ENCODE results near the gene REC8. TPM values are rescaled to one million over a fixed set of nuclear protein-coding genes. Genes with fewer than 3 reads are reported as not detected.

The REC8 gene
- total RNA-seq, 1 experiment from 2014 or later, result 7.6 TPM

DNA sequence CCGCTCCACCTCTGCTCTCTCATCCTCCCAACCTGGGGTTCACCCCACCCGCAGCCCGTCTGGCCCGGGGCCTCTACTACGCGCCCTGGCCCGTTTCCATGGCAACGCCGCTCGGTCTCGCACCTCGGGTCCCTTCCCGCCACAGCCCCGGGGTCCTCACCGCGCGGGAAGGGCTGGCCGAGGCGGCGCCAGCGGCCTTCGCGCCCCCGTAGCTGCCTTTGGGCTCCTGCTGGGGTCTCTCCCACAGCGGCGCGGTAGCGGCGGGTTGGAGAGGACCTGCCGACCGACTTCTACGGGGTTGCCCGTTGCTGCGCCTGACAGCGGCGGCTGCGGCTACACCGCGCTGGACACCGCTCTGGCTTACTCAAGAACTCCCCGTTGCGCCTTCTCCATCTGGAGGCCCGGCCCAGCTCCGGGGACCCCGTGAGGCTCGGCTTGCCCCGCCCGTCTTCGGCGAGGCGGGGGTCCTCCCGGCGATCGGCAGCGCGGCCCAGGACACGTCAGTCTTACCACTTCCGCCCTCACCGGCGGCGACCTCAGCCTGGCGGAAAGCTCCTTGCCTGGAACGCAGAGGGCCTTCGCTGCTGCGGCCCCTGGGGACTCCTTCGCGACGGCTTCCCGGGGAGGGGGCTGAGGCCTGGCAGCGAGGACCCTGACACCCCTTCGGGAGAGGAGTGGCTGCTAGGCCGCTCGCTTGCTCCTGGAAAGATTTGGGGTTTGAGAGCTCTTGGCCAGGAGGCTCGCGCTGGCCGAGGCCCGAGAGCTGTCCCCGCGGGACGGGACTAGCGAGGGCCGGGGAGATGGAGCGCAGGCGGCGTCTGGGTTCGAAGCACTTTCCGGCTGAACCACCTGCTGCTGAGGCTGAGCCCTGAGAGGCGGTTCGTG, 23.5 kb downstream of the REC8 start, which contains the start of gene TM9SF1:
TM9SF1 (minus strand) TSS at position 256 of the 885 bp plus-strand sequence. CDS start 422 bp downstream, outside the sequence.
- H3K4me1 ChIP-seq (ENCODE audit: control insufficient read depth in 1 of 2, insufficient read depth in 2 of 2, low read length in 2 of 2), result peaks cover 14 to 26% of the 10 kb centered on the region in 2 experiments
- intact Hi-C loops (cut with micrococcal nuclease), result no loop called here
- DNase-seq (ENCODE audit: low read depth, low spot score) (peak; percentile 57), ATAC-seq (peak; percentile 91)
- peak within 1 kb of the TSS; percentile 84 for H3K4me2 ChIP-seq (ENCODE audit: low read length)
- TF ChIP-seq EGR1 (IDR thresholded peaks at IDR 0.05; ENCODE audit: low read depth) (no peak), POLR2A (IDR thresholded peaks at IDR 0.05; ENCODE audit: borderline replicate concordance, extremely low read depth, insufficient read depth, insufficient read length) (no peak), ELF1 (IDR thresholded peaks at IDR 0.05; ENCODE audit: borderline replicate concordance, low read depth) (peak; percentile 99), MAX (IDR thresholded peaks at IDR 0.05) (peak; percentile 94), JUND (IDR thresholded peaks at IDR 0.05) (0 out of 2 replicates have a peak, but pooled peaks have one; percentile 24), SIN3A (IDR thresholded peaks at IDR 0.05; ENCODE audit: low read depth) (peak; percentile 76), EZH2phosphoT487 (IDR thresholded peaks at IDR 0.05; ENCODE audit: borderline replicate concordance) (no peak), ZFX (IDR thresholded peaks at IDR 0.05) (peak; percentile 94), POLR2AphosphoS5 (IDR thresholded peaks at IDR 0.05; ENCODE audit: low read depth, low read length) (peak; percentile 78), FOSL1 (IDR thresholded peaks at IDR 0.05; ENCODE audit: low read depth) (peak; percentile 15; the same call in 1 of the 2 replicates)
- TF ChIP-seq, protein P1, sequence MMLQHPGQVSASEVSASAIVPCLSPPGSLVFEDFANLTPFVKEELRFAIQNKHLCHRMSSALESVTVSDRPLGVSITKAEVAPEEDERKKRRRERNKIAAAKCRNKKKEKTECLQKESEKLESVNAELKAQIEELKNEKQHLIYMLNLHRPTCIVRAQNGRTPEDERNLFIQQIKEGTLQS (IDR thresholded peaks at IDR 0.05), result no peak
- H3K79me2 ChIP-seq (ENCODE audit: insufficient read depth, low read length), result peaks cover 33% of the 10 kb centered on the region
- peak within 1 kb of the TSS; percentile 91 for H3K9ac ChIP-seq (ENCODE audit: low read length)
- no TSS peak for BruUV-seq (replicated peaks)
- no peaks in the 10 kb centered on the region for H4K20me1 ChIP-seq (ENCODE audit: insufficient read depth)
- H3K9me2 ChIP-seq (ENCODE audit: insufficient read depth), result no peaks in the 10 kb centered on the region
- peak within 1 kb of the TSS; percentile 96 for H3K27ac ChIP-seq (ENCODE audit: low read depth, low read length)
- ChIA-PET POLR2A (interaction anchor here (0.9 to 1.9 kb wide), 5 partner anchors 11 to 55 kb away, joined by 3 to 8 read pairs (median 4); partner anchors contain the start of genes CHMP4A, IRF9 and TINF2), RAD21 (ENCODE audit: low non-redundant PET in 1 of 2, low total read pairs in 2 of 2, uncharacterized antibody in 2 of 2, unreplicated experiment in 2 of 2) (no interaction called here), CTCF (interaction anchor here (0.9 kb wide), 1 partner anchor 102 kb away, joined by 4 read pairs; no protein-coding TSS in a partner anchor)
- H3K9me3 ChIP-seq (ENCODE audit: control insufficient read depth in 1 of 2, insufficient read depth in 1 of 2, low read depth in 1 of 2, low read length in 2 of 2), result no peaks in the 10 kb centered on the region
- H3K27me3 ChIP-seq (ENCODE audit: insufficient read depth, low read length), result no peaks in the 10 kb centered on the region
- H3K4me3 ChIP-seq (replicated peaks in 1 of 2; ENCODE audit: low read depth in 1 of 2, low read length in 2 of 2), result peak within 1 kb of the TSS; percentile 85 to 88
- peak within 1 kb of the TSS; percentile 41 for H2AFZ ChIP-seq (ENCODE audit: low read depth, low read length, poor library complexity, severe bottlenecking)
- H3K36me3 ChIP-seq (ENCODE audit: control insufficient read depth in 1 of 2, insufficient read depth in 2 of 2, low read length in 2 of 2), result peaks cover 12% of the 10 kb centered on the region in 2 experiments; a peak in 3 of 4 replicates

Measured in HCT116 (cell line).